ENCODE results near the gene CDK2AP2. TPM values are rescaled to one million over a fixed set of nuclear protein-coding genes. Genes with fewer than 3 reads are reported as not detected.

The CDK2AP2 gene
- polyA plus RNA-seq, 3 donors, result 37.7 to 69.5 (median 52.5) TPM

GRCh38 chr11:67508486-67509121 lies 642 bp upstream of the CDK2AP2 start:
- DNase-seq (ENCODE audit: extremely low read depth in 1 of 11, low read depth in 9 of 11, low spot score in 4 of 11), result peak; percentile 79 to 96 (median 93)

GRCh38 chr11:67507242-67507863 lies 609 bp downstream of the CDK2AP2 start:
- DNase-seq (ENCODE audit: extremely low read depth in 1 of 11, low read depth in 9 of 11, low spot score in 4 of 11), result no peak

- DNase-seq (ENCODE audit: extremely low read depth in 1 of 11, low read depth in 9 of 11, low spot score in 4 of 11), result no peak
Measured at GRCh38 chr11:67506426-67507051, 1.4 kb downstream of the CDK2AP2 start.

GRCh38 chr11:67505605-67506396 lies 2.2 kb downstream of the CDK2AP2 start:
- peak in 9 of 11 donors; percentile 67 to 82 (median 76) for DNase-seq (ENCODE audit: extremely low read depth in 1 of 11, low read depth in 9 of 11, low spot score in 4 of 11)

GRCh38 chr11:67504950-67505581 lies 2.9 kb downstream of the CDK2AP2 start, which contains the start of gene PITPNM1:
TSS of gene PITPNM1 (minus strand) at chr11:67505363. CDS start at chr11:67504180, 1,183 bp downstream.
- DNase-seq (ENCODE audit: extremely low read depth in 1 of 11, low read depth in 9 of 11, low spot score in 4 of 11), result peak in 2 of 11 donors; percentile 26 to 64

GRCh38 chr11:67504005-67504949 lies 3.7 kb downstream of the CDK2AP2 start:
- DNase-seq (ENCODE audit: extremely low read depth in 1 of 11, low read depth in 9 of 11, low spot score in 4 of 11), result no peak

GRCh38 chr11:67503119-67504004 lies 4.6 kb downstream of the CDK2AP2 start:
- no peak for DNase-seq (ENCODE audit: extremely low read depth in 1 of 11, low read depth in 9 of 11, low spot score in 4 of 11)

GRCh38 chr11:67502328-67502979 lies 5.5 kb downstream of the CDK2AP2 start:
- no peak for DNase-seq (ENCODE audit: extremely low read depth in 1 of 11, low read depth in 9 of 11, low spot score in 4 of 11)

- no peak for DNase-seq (ENCODE audit: extremely low read depth in 1 of 11, low read depth in 9 of 11, low spot score in 4 of 11)
Measured at GRCh38 chr11:67501854-67502253, 6.1 kb downstream of the CDK2AP2 start.

GRCh38 chr11:67500831-67501715 lies 6.9 kb downstream of the CDK2AP2 start:
- DNase-seq (ENCODE audit: extremely low read depth in 1 of 11, low read depth in 9 of 11, low spot score in 4 of 11), result no peak

- DNase-seq (ENCODE audit: extremely low read depth in 1 of 11, low read depth in 9 of 11, low spot score in 4 of 11), result no peak
Measured at GRCh38 chr11:67500484-67500821, 7.5 kb downstream of the CDK2AP2 start.

- DNase-seq (ENCODE audit: extremely low read depth in 1 of 11, low read depth in 9 of 11, low spot score in 4 of 11), result no peak
Measured at GRCh38 chr11:67499808-67500483, 8.0 kb downstream of the CDK2AP2 start.

GRCh38 chr11:67498544-67498972 lies 9.4 kb downstream of the CDK2AP2 start:
- no peak for DNase-seq (ENCODE audit: extremely low read depth in 1 of 11, low read depth in 9 of 11, low spot score in 4 of 11)

- DNase-seq (ENCODE audit: extremely low read depth in 1 of 11, low read depth in 9 of 11, low spot score in 4 of 11), result no peak
Measured at GRCh38 chr11:67497656-67498291, 10.2 kb downstream of the CDK2AP2 start.

GRCh38 chr11:67496113-67496512 lies 11.8 kb downstream of the CDK2AP2 start:
- DNase-seq (ENCODE audit: extremely low read depth in 1 of 11, low read depth in 9 of 11, low spot score in 4 of 11), result no peak

Measured in renal cortex interstitium (tissue), 11 donors.